Fibroblast of peridontal ligament (primary cell): ENCODE results near the gene PTPN20.

Experiments used
- DNase-seq: peaks from one replicate; pipeline ENCODE4 v3.0.0-alpha.2; 2010; ENCODE audit errors: extremely low read depth

Gene PTPN20

GRCh38 chr10:47034441-47035051, 123.3 kb downstream of the PTPN20 start:
- no peak for DNase-seq

- no peak for DNase-seq
Observed at GRCh38 chr10:47035171-47035818, 124.1 kb downstream of the PTPN20 start.

GRCh38 chr10:47035819-47036337, 124.7 kb downstream of the PTPN20 start:
- DNase-seq = no peak

- DNase-seq = no peak
Observed at GRCh38 chr10:47036771-47037170, 125.5 kb downstream of the PTPN20 start.

GRCh38 chr10:47037654-47038425, 126.6 kb downstream of the PTPN20 start:
- no peak for DNase-seq

GRCh38 chr10:47038881-47039561, 127.8 kb downstream of the PTPN20 start:
- no peak for DNase-seq

- no peak for DNase-seq
Observed at GRCh38 chr10:47039562-47039913, 128.3 kb downstream of the PTPN20 start.

GRCh38 chr10:47040041-47040491, 128.8 kb downstream of the PTPN20 start:
- no peak for DNase-seq

- DNase-seq = no peak
Observed at GRCh38 chr10:47040681-47041080, 129.5 kb downstream of the PTPN20 start.

- DNase-seq = peak; percentile 25
Observed at GRCh38 chr10:47041396-47042198, 130.4 kb downstream of the PTPN20 start.

GRCh38 chr10:47042199-47042473, 130.9 kb downstream of the PTPN20 start:
- no peak for DNase-seq

- DNase-seq = no peak
Observed at GRCh38 chr10:47042780-47043750, 131.8 kb downstream of the PTPN20 start.

GRCh38 chr10:47043928-47044538, 132.8 kb downstream of the PTPN20 start:
- DNase-seq = no peak

- no peak for DNase-seq
Observed at GRCh38 chr10:47044741-47045140, 133.5 kb downstream of the PTPN20 start.

- no peak for DNase-seq
Observed at GRCh38 chr10:47045331-47045861, 134.2 kb downstream of the PTPN20 start.

- no peak for DNase-seq
Observed at GRCh38 chr10:47046321-47047126, 135.3 kb downstream of the PTPN20 start.

- no peak for DNase-seq
Observed at GRCh38 chr10:47047127-47047504, 135.9 kb downstream of the PTPN20 start.

- peak; percentile 71 for DNase-seq
Observed at GRCh38 chr10:47047577-47048525, 136.6 kb downstream of the PTPN20 start.
